DND-41 (cell line): ENCODE results near the gene SUSD6.
A peak's percentile ranks its signal among the peaks of the same experiment; 100 is the strongest.

Experiments used
- ATAC-seq: fragments of 200-7000 bp; cut with Tn5 transposase; 3 replicates; pipeline ENCODE4 v1.9.1; 2021; ENCODE audit warnings: low read depth; ENCODE audit not compliant: insufficient read depth
- DNase-seq: peaks from one replicate; pipeline ENCODE4 v3.0.0-alpha.2; 2020
- H2AFZ ChIP-seq: 2 replicates; pipeline ENCODE4 v1.6.0; 2012; ENCODE audit warnings: low read depth, low read length
- H3K27ac ChIP-seq: 2 replicates; pipeline ENCODE4 v1.5.1; 2012; ENCODE audit warnings: low read length, inconsistent platforms
- H3K27me3 ChIP-seq: fragments of 200-600 bp; sonication (generic); 2 replicates; pipeline ENCODE4 v1.6.0; 2012; ENCODE audit warnings: low read length, mild to moderate bottlenecking, inconsistent platforms; ENCODE audit not compliant: insufficient read depth, poor library complexity
- H3K36me3 ChIP-seq: 2 replicates; pipeline ENCODE4 v1.5.1; 2012; ENCODE audit warnings: low read length, inconsistent platforms; ENCODE audit not compliant: insufficient read depth
- H3K4me1 ChIP-seq: 2 replicates; pipeline ENCODE4 v1.5.1; 2012; ENCODE audit warnings: mild to moderate bottlenecking, low read length; ENCODE audit not compliant: insufficient read depth
- H3K4me2 ChIP-seq: 2 replicates; pipeline ENCODE4 v1.6.0; 2012; ENCODE audit warnings: mild to moderate bottlenecking, moderate library complexity, low read length, inconsistent platforms; ENCODE audit not compliant: insufficient read depth
- H3K4me3 ChIP-seq, 2 experiments: fragments of 200-600 bp in 1 of 2; shearing (Covaris generic) in 1 of 2; 2 replicates each; pipeline ENCODE4 v1.5.1; 2012 to 2016; ENCODE audit warnings: inconsistent platforms in 2 of 2, low read length in 2 of 2, mild to moderate bottlenecking in 2 of 2, low read depth in 1 of 2, moderate library complexity in 1 of 2
- H3K79me2 ChIP-seq: 2 replicates; pipeline ENCODE4 v1.6.0; 2012; ENCODE audit warnings: low read length, inconsistent platforms; ENCODE audit not compliant: insufficient read depth
- H3K9ac ChIP-seq: 2 replicates; pipeline ENCODE4 v1.6.0; 2012; ENCODE audit warnings: low read depth, mild to moderate bottlenecking, inconsistent platforms, low read length, moderate library complexity
- H3K9me3 ChIP-seq: 2 replicates; pipeline ENCODE4 v1.5.1; 2012; ENCODE audit warnings: low read length, moderate library complexity, mild to moderate bottlenecking, inconsistent platforms; ENCODE audit not compliant: insufficient read depth, severe bottlenecking
- H4K20me1 ChIP-seq: 2 replicates; pipeline ENCODE4 v1.6.0; 2012; ENCODE audit warnings: low read length; ENCODE audit not compliant: insufficient read depth
- CTCF ChIP-seq: IDR thresholded peaks from 2 replicates; pipeline ENCODE4 v1.5.1; 2012; ENCODE audit warnings: borderline replicate concordance, low read length, moderate library complexity, mild to moderate bottlenecking; ENCODE audit not compliant: poor library complexity, severe bottlenecking; ENCODE audit errors: extremely low read depth
- EZH2 ChIP-seq: IDR thresholded peaks from 3 replicates; pipeline ENCODE4 v1.6.1; 2012; ENCODE audit warnings: borderline replicate concordance, low read depth, mild to moderate bottlenecking, moderate library complexity, low read length, inconsistent platforms; ENCODE audit not compliant: severe bottlenecking

The SUSD6 gene

GRCh38 chr14:69671365-69672030 is 60.1 kb downstream of the SUSD6 start:
- Histone ChIP-seq H3K4me3 (no peak overlapping the region), H3K27me3 (no peaks in the 10 kb centered on the region), H3K4me1 (no peaks in the 10 kb centered on the region), H3K79me2 (no peaks in the 10 kb centered on the region; the same call in 1 of the 2 replicates), H3K36me3 (no peaks in the 10 kb centered on the region), H4K20me1 (peaks cover 14% of the 10 kb centered on the region), H3K9ac (no peak overlapping the region), H3K9me3 (no peaks in the 10 kb centered on the region), H3K4me2 (no peak overlapping the region), H2AFZ (no peak overlapping the region), H3K27ac (no peak overlapping the region)
- DNase-seq (no peak), ATAC-seq (no peak)
- TF ChIP-seq EZH2 (no peak), CTCF (no peak)

GRCh38 chr14:69672356-69672755 is 61.0 kb downstream of the SUSD6 start:
- Histone ChIP-seq H3K9ac (no peak overlapping the region), H3K36me3 (no peaks in the 10 kb centered on the region), H3K27ac (no peak overlapping the region), H2AFZ (no peak overlapping the region), H3K4me1 (no peaks in the 10 kb centered on the region), H4K20me1 (peaks cover 14% of the 10 kb centered on the region), H3K27me3 (no peaks in the 10 kb centered on the region), H3K4me3 (no peak overlapping the region), H3K79me2 (no peaks in the 10 kb centered on the region), H3K9me3 (no peaks in the 10 kb centered on the region), H3K4me2 (no peak overlapping the region)
- TF ChIP-seq CTCF (no peak), EZH2 (no peak)
- DNase-seq (no peak), ATAC-seq (0 out of 3 replicates have a peak, but pooled peaks have one; percentile 52)

- ATAC-seq (peak; percentile 58), DNase-seq (no peak)
- no peak for TF ChIP-seq CTCF
- TF ChIP-seq EZH2: no peak
- no peaks in the 10 kb centered on the region for H3K79me2 ChIP-seq
- H3K9me3 ChIP-seq: no peaks in the 10 kb centered on the region
- H3K4me2 ChIP-seq: no peak overlapping the region
- H3K36me3 ChIP-seq: no peaks in the 10 kb centered on the region
- no peak overlapping the region for H2AFZ ChIP-seq
- no peaks in the 10 kb centered on the region for H3K27me3 ChIP-seq
- H3K27ac ChIP-seq: no peak overlapping the region
- H3K4me3 ChIP-seq: no peak overlapping the region
- peaks cover 14% of the 10 kb centered on the region for H4K20me1 ChIP-seq
- no peaks in the 10 kb centered on the region for H3K4me1 ChIP-seq
- no peak overlapping the region for H3K9ac ChIP-seq
Observed at GRCh38 chr14:69673104-69673503, 61.7 kb downstream of the SUSD6 start.
